Neutrophil (primary cell): Measurements from ENCODE around the gene CPNE6.

Experiments used
- H3K27ac ChIP-seq: fragments of 200-600 bp; sonication (generic); 2 replicates; pipeline ENCODE4 v1.5.1; 2016; ENCODE audit warnings: mild to moderate bottlenecking, moderate library complexity
- H3K27me3 ChIP-seq: fragments of 200-600 bp; sonication (generic); 2 replicates; pipeline ENCODE4 v1.6.0; 2016; ENCODE audit warnings: mild to moderate bottlenecking
- H3K36me3 ChIP-seq: fragments of 200-600 bp; sonication (generic); 2 replicates; pipeline ENCODE4 v1.5.1; 2017
- H3K4me1 ChIP-seq, 2 experiments: fragments of 200-600 bp in 1 of 2; sonication (generic) in 1 of 2; 1 replicate in 1 of 2; 2 replicates in 1 of 2; pipeline versions ENCODE4 v1.5.1 to v1.6.1; 2013 to 2016; ENCODE audit warnings: low read depth in 1 of 2, low read length in 1 of 2, mild to moderate bottlenecking in 1 of 2, moderate library complexity in 1 of 2; ENCODE audit not compliant: control insufficient read depth in 1 of 2, insufficient read depth in 1 of 2
- H3K4me3 ChIP-seq, 2 experiments: fragments of 200-600 bp in 1 of 2; sonication (generic) in 1 of 2; 1 replicate in 1 of 2; 2 replicates in 1 of 2; pipeline ENCODE4 v1.5.1; 2013 to 2016; ENCODE audit warnings: low read depth in 1 of 2, low read length in 1 of 2, mild to moderate bottlenecking in 1 of 2, moderate library complexity in 1 of 2
- H3K9me3 ChIP-seq: fragments of 200-600 bp; sonication (generic); 2 replicates; pipeline ENCODE4 v1.5.1; 2016
- CTCF ChIP-seq: fragments of 200-600 bp; sonication (generic); IDR thresholded peaks from 2 replicates; pipeline ENCODE4 v1.5.1; 2016; ENCODE audit warnings: antibody characterized with exemption

The CPNE6 gene

GRCh38 chr14:24058260-24058950 is 13.0 kb upstream of the CPNE6 start:
- Histone ChIP-seq H3K27ac (no peak overlapping the region), H3K4me1 (no peaks in the 10 kb centered on the region), H3K9me3 (no peaks in the 10 kb centered on the region), H3K27me3 (peaks cover 28% of the 10 kb centered on the region), H3K36me3 (no peaks in the 10 kb centered on the region), H3K4me3 (no peak overlapping the region)
- TF ChIP-seq CTCF, result no peak

- no peak for TF ChIP-seq CTCF
- Histone ChIP-seq H3K4me1 (no peaks in the 10 kb centered on the region), H3K36me3 (no peaks in the 10 kb centered on the region), H3K4me3 (no peak overlapping the region), H3K9me3 (no peaks in the 10 kb centered on the region), H3K27me3 (peaks cover 22% of the 10 kb centered on the region), H3K27ac (no peak overlapping the region)
Observed at GRCh38 chr14:24058951-24059475, 12.3 kb upstream of the CPNE6 start.

GRCh38 chr14:24059841-24060388 is 11.4 kb upstream of the CPNE6 start:
- Histone ChIP-seq H3K27ac (no peak overlapping the region), H3K4me3 (no peak overlapping the region), H3K27me3 (peaks cover 13% of the 10 kb centered on the region), H3K9me3 (no peaks in the 10 kb centered on the region), H3K4me1 (no peaks in the 10 kb centered on the region), H3K36me3 (no peaks in the 10 kb centered on the region)
- TF ChIP-seq CTCF, result no peak

- Histone ChIP-seq H3K4me3 (no peak overlapping the region), H3K27ac (no peak overlapping the region), H3K27me3 (peaks cover 7% of the 10 kb centered on the region), H3K9me3 (no peaks in the 10 kb centered on the region), H3K36me3 (no peaks in the 10 kb centered on the region), H3K4me1 (no peaks in the 10 kb centered on the region)
- no peak for TF ChIP-seq CTCF
Observed at GRCh38 chr14:24060443-24060842, 10.9 kb upstream of the CPNE6 start.

GRCh38 chr14:24060984-24061913 is 10.1 kb upstream of the CPNE6 start:
- Histone ChIP-seq H3K36me3 (no peaks in the 10 kb centered on the region), H3K4me1 (no peaks in the 10 kb centered on the region), H3K27me3 (peaks cover 5% of the 10 kb centered on the region), H3K4me3 (no peak overlapping the region), H3K9me3 (no peaks in the 10 kb centered on the region), H3K27ac (no peak overlapping the region)
- TF ChIP-seq CTCF, result no peak
